Astrocyte (in vitro differentiated cells and primary cell): Measurements from ENCODE around the gene ACOX2. TPM values are rescaled to one million over a fixed set of nuclear protein-coding genes. Genes with fewer than 3 reads are reported as not detected.

ENCODE experiments used
- DNase-seq: peaks from one replicate; pipeline ENCODE4 v3.0.0-alpha.2; 2010; ENCODE audit warnings: low read depth
- FAIRE-seq: peaks from 2 replicates; lab custom pipeline; 2011; peaks lifted over from hg19 to GRCh38; lab: Jason Lieb, UNC
- H2AFZ ChIP-seq: 2 replicates; pipeline ENCODE4 v1.6.0; 2012; ENCODE audit warnings: low read depth, low read length, inconsistent platforms
- H3K27ac ChIP-seq: 2 replicates; pipeline ENCODE4 v1.5.1; 2011; ENCODE audit warnings: low read depth, low read length, inconsistent platforms
- H3K27me3 ChIP-seq: 2 replicates; pipeline ENCODE4 v1.6.0; 2011; ENCODE audit warnings: low read length, inconsistent platforms; ENCODE audit not compliant: insufficient read depth
- H3K36me3 ChIP-seq: 2 replicates; pipeline ENCODE4 v1.5.1; 2011; ENCODE audit warnings: low read length, inconsistent platforms; ENCODE audit not compliant: insufficient read depth
- H3K4me1 ChIP-seq: 2 replicates; pipeline ENCODE4 v1.5.1; 2011; ENCODE audit warnings: low read length, inconsistent platforms; ENCODE audit not compliant: insufficient read depth
- H3K4me2 ChIP-seq: 2 replicates; pipeline ENCODE4 v1.6.0; 2012; ENCODE audit warnings: low read length, inconsistent platforms
- H3K4me3 ChIP-seq: 2 replicates; pipeline ENCODE4 v1.5.1; 2011; ENCODE audit warnings: low read depth, mild to moderate bottlenecking, low read length, inconsistent platforms; ENCODE audit not compliant: insufficient read depth
- H3K79me2 ChIP-seq: 2 replicates; pipeline ENCODE4 v1.6.0; 2012; ENCODE audit warnings: mild to moderate bottlenecking, low read length, inconsistent platforms; ENCODE audit not compliant: insufficient read depth
- H3K9ac ChIP-seq: 2 replicates; pipeline ENCODE4 v1.6.0; 2012; ENCODE audit warnings: mild to moderate bottlenecking, low read length, inconsistent platforms
- H3K9me3 ChIP-seq: 2 replicates; pipeline ENCODE4 v1.5.1; 2012; ENCODE audit warnings: low read depth, mild to moderate bottlenecking, low read length, inconsistent platforms; ENCODE audit not compliant: insufficient read depth
- H4K20me1 ChIP-seq: 2 replicates; pipeline ENCODE4 v1.6.0; 2012; ENCODE audit warnings: low read length, inconsistent platforms; ENCODE audit not compliant: insufficient read depth
- H3K27ac Mint-ChIP-seq: one replicate; pipeline ENCODE4 v1.8.0; 2021; ENCODE audit warnings: mild to moderate bottlenecking, mixed read lengths; ENCODE audit not compliant: unreplicated experiment
- H3K27me3 Mint-ChIP-seq: one replicate; pipeline ENCODE4 v1.8.0; 2021; ENCODE audit warnings: low read depth, mixed read lengths; ENCODE audit not compliant: unreplicated experiment
- H3K36me3 Mint-ChIP-seq: one replicate; pipeline ENCODE4 v1.8.0; 2021; ENCODE audit warnings: low read depth, mixed read lengths; ENCODE audit not compliant: unreplicated experiment
- H3K4me1 Mint-ChIP-seq: one replicate; pipeline ENCODE4 v1.8.0; 2021; ENCODE audit warnings: low read depth, mixed read lengths; ENCODE audit not compliant: unreplicated experiment
- H3K4me3 Mint-ChIP-seq: one replicate; pipeline ENCODE4 v1.8.0; 2021; ENCODE audit warnings: mild to moderate bottlenecking, moderate library complexity, mixed read lengths; ENCODE audit not compliant: unreplicated experiment
- H3K9me3 Mint-ChIP-seq: one replicate; pipeline ENCODE4 v1.8.0; 2021; ENCODE audit warnings: mild to moderate bottlenecking, mixed read lengths; ENCODE audit not compliant: unreplicated experiment
- CTCF ChIP-seq: IDR thresholded peaks from 2 replicates; pipeline ENCODE4 v1.5.1; 2011; ENCODE audit warnings: low read depth, mild to moderate bottlenecking, inconsistent platforms, low read length, moderate library complexity; ENCODE audit not compliant: insufficient read depth
- EZH2 ChIP-seq: IDR thresholded peaks from 2 replicates; pipeline ENCODE4 v1.6.1; 2012; ENCODE audit warnings: mild to moderate bottlenecking, low read length, inconsistent platforms; ENCODE audit not compliant: insufficient read depth
- total RNA-seq: library from RNA; stranded (reverse); gene quantifications from 2 replicates; pipeline ENCODE4 v1.2.1, GENCODE V29; 2021

Gene ACOX2
- total RNA-seq, 1 donor from 2014 or later: 2.7 TPM

- Mint-ChIP-seq H3K9me3 (peaks cover 5% of the 10 kb centered on the region), H3K36me3 (no peaks in the 10 kb centered on the region), H3K27ac (no peak overlapping the region), H3K4me1 (peaks cover 9% of the 10 kb centered on the region), H3K4me3 (no peak overlapping the region), H3K27me3 (peaks cover 25% of the 10 kb centered on the region)
- Histone ChIP-seq H3K4me2 (no peak overlapping the region), H2AFZ (no peak overlapping the region), H3K27ac (no peak overlapping the region), H3K27me3 (no peaks in the 10 kb centered on the region), H3K79me2 (peaks cover 16% of the 10 kb centered on the region), H3K4me1 (peaks cover 28% of the 10 kb centered on the region), H4K20me1 (peaks cover 14% of the 10 kb centered on the region), H3K36me3 (no peaks in the 10 kb centered on the region), H3K9me3 (no peaks in the 10 kb centered on the region), H3K4me3 (no peak overlapping the region), H3K9ac (no peak overlapping the region)
- FAIRE-seq (no peak), DNase-seq (no peak)
- TF ChIP-seq EZH2 (no peak), CTCF (no peak)
These were observed 48.0 kb downstream of the ACOX2 start for GRCh38 chr3:58488967-58489366.

- TF ChIP-seq CTCF: no peak
- no peak for TF ChIP-seq EZH2
- peak overlapping the region; percentile 55 for H3K27ac Mint-ChIP-seq
These were observed 49.7 kb downstream of the ACOX2 start for GRCh38 chr3:58487140-58487886.

More at GRCh38 chr3:58487140-58487886, 49.7 kb downstream of the ACOX2 start:
- H3K4me1 ChIP-seq: peaks cover 15% of the 10 kb centered on the region
- H4K20me1 ChIP-seq: no peaks in the 10 kb centered on the region
- peak overlapping the region; percentile 23 for H3K27ac ChIP-seq
- Mint-ChIP-seq H3K9me3 (peaks cover 5% of the 10 kb centered on the region), H3K4me1 (peaks cover 9% of the 10 kb centered on the region), H3K4me3 (no peak overlapping the region), H3K27me3 (peaks cover 28% of the 10 kb centered on the region), H3K36me3 (no peaks in the 10 kb centered on the region)
- DNase-seq: peak; percentile 67
- H3K9me3 ChIP-seq: no peaks in the 10 kb centered on the region
- no peaks in the 10 kb centered on the region for H3K79me2 ChIP-seq
- FAIRE-seq: peak; percentile 5
- H3K9ac ChIP-seq: peak overlapping the region; percentile 23
- no peaks in the 10 kb centered on the region for H3K36me3 ChIP-seq
- peak overlapping the region; percentile 82 for H3K4me2 ChIP-seq
- no peaks in the 10 kb centered on the region for H3K27me3 ChIP-seq
- H3K4me3 ChIP-seq: no peak overlapping the region
- peak overlapping the region; percentile 90 for H2AFZ ChIP-seq
